Activated gamma-delta T cell (primary cell): ENCODE data around the gene PIGZ.
"Not testable (repeated sequence)": the region's sequence is repeated elsewhere in the genome, so short reads cannot be mapped to it uniquely, and the experiment has no call there.

ENCODE experiments used
- DNase-seq: peaks from one replicate; lab custom pipeline; 2025; lab: John Stamatoyannopoulos, UW

The PIGZ gene

DNA sequence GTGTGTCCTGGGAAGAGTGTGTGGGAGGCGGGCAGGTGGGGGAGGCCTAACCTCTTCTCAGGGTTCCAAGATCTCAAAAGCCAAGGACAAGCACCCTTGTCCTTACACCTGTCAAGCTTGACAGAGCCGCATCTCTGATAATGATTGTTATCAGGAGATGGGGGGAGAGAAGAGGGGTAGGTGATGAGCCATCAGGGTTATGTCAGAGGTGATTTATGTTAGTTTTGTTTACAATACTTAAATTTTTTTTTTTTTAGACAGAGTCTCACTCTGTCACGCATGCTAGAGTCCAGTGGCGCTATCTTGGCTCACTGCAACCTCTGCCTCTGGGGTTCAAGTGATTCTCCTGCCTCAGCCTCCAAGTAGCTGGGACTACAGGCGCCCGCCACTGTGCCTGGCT is 18.9 kb downstream of the PIGZ start:
- no peak for DNase-seq

DNA sequence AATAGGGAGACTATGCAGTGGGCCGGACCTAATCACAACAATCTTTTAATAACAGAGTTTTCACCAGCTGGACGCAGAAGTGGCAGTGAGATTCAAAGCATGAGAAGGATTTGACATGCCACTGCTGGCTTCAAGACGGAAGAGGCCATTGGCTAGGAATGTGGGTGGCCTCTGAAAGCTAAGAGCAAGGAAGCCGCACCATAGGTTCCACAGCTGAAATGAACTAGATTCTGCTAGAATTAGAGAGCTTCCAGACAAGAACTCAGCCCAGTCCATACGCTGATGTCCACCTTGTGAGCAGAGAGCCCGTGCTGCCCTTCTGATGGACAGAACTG is 19.4 kb downstream of the PIGZ start:
- DNase-seq: no peak

GRCh38 chr3:196948442-196949284 is 20.0 kb downstream of the PIGZ start:
- no peak for DNase-seq

GRCh38 chr3:196947860-196948441 is 20.7 kb downstream of the PIGZ start:
- no peak for DNase-seq

- DNase-seq: no peak
Observed at GRCh38 chr3:196947136-196947859, 21.3 kb downstream of the PIGZ start.

DNA sequence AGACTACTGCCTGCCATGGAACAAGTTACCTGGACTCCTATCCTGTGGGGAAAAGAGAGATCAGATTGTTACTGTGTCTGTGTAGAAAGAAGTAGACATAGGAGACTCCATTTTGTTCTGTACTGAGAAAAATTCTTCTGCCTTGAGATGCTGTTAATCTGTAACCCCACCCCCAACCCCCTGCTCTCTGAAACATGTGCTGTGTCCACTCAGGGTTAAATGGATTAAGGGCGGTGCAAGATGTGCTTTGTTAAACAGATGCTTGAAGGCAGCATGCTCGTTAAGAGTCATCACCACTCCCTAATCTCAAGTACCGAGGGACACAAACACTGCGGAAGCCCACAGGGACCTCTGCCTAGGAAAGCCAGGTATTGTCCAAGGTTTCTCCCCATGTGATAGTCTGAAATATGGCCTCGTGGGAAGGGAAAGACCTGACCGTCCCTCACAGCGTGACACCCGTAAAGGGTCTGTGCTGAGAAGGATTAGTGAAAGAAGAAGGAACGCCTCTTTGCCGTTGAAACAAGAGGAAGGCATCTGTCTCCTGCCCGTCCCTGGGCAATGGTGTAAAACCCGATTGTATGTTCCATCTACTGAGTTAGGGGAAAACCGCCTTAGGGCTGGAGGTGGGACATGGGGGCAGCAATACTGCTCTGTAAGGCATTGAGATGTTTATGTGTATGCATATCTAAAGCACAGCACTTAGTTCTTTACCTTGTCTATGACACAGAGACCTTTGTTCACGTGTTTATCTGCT is 24.4 kb downstream of the PIGZ start:
- DNase-seq: not testable (repeated sequence)

DNA sequence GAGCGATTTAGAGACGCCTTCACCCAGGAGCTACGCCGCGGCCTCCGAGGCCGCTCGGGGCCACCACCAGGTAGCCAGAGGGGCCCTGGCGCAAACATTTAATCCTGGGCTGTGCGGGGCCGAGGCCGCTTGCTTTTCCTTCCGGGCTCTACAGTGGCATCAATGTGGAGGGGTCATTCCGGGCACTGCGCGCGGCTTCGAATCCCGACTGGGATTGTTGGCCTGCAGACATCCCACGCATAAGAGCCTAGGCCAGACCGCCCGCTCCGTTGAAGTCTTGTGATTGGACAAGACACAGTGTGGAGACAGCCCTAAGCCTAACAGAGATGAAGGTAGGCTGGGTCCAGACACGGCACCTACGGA is 25.7 kb downstream of the PIGZ start:
- DNase-seq: no peak

- peak; percentile 99 for DNase-seq
Observed at GRCh38 chr3:196942226-196942914, 26.3 kb downstream of the PIGZ start, which contains the start of gene NCBP2. NCBP2 (minus strand) TSS chr3:196942528; CDS start chr3:196942503, 25 bp downstream.

GRCh38 chr3:196941729-196942225 is 26.9 kb downstream of the PIGZ start:
- peak; percentile 47 for DNase-seq

GRCh38 chr3:196938576-196938975 is 30.1 kb downstream of the PIGZ start:
- DNase-seq: no peak

GRCh38 chr3:196938124-196938523 is 30.5 kb downstream of the PIGZ start:
- no peak for DNase-seq

DNA sequence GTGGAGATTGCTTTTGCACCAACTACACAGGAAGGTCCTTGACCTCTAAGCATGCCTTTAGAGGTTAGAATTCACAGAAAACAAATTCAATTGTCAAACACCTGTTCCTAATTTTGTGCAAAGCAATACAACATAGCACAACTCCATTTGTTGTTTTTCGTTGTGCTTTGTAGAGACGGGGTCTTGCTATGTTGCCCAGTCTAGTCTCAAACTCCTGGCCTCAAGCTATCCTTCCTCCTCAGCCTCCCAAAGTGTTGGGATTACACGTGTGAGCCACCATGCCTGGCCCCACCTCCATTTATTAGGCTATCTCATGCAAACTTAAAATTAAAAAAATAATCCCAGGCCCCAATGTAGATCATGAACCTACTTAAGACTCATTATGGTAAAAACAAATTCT is 32.3 kb downstream of the PIGZ start:
- no peak for DNase-seq

- no peak for DNase-seq
Observed at GRCh38 chr3:196932600-196932999, 36.0 kb downstream of the PIGZ start.

- no peak for DNase-seq
Observed at GRCh38 chr3:196931828-196932587, 36.6 kb downstream of the PIGZ start.

DNA sequence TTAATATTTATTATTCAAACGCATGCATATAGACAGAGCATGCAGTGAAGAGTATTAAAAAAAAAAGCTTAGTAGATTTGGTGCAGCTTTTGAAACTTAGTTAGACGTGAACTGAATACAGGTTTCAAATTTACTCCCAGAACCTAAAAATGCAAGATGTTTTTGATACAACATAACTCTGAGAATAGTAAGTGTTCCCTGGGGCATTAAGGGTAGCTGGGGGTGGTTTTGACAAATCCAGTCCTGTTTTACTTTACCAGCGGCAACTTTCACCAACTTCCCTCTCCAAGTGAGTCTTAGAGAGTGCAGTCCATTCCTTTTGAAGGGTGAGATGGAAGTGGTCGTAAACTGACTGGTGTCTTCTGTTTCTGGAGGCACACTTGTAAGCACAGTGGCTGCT is 37.5 kb downstream of the PIGZ start:
- no peak for DNase-seq

DNA sequence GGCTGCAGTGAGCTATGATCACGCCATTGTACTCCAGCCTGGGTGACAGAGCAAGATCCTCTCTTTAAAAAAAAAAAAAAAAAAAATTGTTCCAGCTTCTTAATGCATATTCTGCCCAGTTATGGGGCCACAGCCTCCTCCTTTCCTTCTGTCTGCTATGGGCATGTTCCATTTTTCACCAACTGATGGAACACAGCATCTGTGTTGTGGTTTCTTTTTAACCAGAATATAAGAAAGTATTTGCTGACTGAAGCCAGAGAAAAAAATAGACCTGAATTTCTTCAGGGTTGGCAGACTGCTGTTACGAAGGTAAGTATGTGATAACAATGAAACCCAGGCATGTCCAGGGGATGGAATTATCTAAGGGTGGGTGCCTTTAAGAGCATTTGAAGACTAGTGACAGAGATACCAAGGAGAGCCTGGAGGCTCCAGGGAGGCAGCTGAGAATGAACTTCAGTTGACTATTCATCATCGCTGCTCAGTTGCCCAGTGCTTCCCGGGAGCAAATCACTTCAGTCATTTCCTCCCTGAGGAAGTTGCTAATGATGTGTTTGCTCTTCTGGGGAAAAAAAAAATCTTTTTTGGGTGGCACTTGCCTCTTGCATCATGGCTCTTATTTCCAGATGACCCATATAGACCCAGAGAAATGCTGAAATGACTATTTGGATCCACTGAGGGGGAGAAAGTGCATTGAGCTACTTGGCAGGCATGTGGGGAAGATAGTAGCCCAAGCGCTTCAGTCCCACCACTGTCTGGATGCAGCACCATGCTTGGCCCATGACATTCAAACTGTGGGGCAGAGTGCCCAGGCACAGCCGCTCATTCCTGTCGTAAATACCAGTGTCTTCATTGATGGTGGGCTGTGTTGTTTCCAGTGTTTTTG is 40.8 kb downstream of the PIGZ start:
- DNase-seq: no peak

DNA sequence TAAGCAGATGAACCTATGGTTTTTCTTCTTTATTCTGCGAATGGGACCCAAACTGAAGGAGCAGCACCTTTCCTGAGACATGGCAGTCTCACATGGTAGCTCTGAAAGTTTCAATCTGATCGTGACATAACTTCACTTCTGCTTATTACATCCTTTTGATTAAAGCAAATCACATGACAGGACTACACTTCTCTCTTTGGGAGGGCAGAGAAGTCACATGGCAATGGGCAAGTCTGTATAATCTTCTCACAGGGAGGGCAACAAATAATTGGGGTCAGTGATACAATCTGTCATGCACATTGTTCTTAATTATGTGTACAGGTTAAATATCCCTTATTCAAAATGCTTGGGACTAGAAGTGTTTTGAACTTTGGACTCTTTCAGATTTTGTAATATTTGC is 47.9 kb downstream of the PIGZ start:
- no peak for DNase-seq

DNA sequence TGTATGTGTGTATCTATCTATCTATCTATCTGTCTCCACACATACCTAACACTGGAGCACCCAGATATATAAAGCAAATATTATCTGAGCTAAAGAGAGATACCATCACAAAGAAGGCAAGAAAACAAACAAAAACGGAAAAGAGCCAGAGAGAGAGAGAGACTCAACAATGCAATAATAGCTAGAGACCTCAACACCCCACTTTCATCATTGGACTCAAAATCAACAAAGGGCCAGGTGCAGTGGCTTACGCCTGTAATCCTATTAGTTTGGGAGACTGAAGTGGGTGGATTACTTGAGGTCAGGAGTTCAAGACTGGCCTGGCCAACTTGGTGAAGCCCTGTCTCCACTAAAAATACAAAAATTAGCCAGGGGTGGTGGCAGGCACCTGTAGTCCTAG is 49.7 kb downstream of the PIGZ start:
- no peak for DNase-seq

- DNase-seq: no peak
Observed at GRCh38 chr3:196916995-196917394, 51.6 kb downstream of the PIGZ start.

DNA sequence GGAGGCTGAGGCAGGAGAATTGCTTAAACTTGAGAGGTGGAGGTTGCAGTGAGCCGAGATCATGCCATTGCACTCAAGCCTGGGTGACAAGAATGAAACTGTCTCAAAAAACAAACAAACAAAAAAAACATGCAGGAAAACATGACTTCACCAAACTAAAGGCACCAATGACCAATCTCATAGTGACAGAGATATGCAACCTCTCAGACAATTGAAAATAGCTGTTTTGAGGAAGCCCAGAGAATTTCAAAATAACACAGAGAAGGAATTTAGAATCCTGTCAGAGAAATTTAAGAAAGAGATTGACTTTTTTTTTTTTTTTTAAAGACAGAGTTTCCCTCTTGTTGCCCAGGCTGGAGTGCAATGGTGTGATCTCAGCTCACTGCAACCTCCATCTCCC is 52.4 kb downstream of the PIGZ start:
- DNase-seq: no peak
